ENCODE data around the gene DCANP1. TPM values are rescaled to one million over a fixed set of nuclear protein-coding genes. Genes with fewer than 3 reads are reported as not detected.

DCANP1 gene
- total RNA-seq, 2 donors from 2014 or later: not detected

DNA sequence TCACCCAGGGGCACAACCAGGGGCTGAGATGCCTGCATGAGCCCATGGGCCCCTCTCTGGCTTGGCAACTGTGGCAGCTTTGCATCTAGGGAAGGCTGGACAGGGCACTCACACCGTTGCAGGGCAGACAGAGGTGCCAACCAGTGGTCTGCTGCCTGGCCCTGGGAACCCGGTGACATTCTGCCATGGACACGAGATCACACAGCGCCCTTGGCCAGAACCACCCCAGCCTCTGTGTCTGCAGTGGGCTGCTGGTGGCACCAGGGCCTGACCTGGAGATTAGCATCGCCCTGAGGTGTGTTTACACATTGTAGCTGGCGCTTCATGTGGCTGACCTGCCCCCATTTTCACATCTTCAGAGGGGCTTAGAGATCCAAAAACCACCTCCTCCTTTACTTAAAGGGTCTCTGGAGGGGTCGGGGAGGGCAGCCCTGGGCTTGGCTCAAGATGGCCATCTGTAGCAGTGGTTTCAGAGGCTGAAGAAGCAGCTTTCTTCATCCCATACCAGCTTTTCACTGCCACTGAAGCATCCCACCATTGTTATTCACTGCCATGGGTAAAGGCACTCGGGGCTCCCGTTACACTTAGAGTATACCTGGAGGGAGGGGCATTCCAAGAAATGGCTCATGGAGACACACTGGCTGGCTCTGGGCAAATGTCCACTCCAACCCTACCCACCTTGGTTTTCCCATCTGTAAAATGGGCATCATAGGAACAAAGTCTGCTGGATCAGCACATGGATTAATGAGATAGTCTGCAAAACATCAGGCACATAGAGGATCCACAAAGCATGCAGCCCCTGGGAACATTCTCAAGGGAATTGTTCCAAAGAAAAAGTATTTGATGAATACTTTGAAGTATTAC, 11.4 kb downstream of the DCANP1 start:
- no peaks in the 10 kb centered on the region for H3K4me1 ChIP-seq
- no peaks in the 10 kb centered on the region for H3K36me3 ChIP-seq
- H3K4me3 ChIP-seq: no peak overlapping the region
- TF ChIP-seq, protein P1, sequence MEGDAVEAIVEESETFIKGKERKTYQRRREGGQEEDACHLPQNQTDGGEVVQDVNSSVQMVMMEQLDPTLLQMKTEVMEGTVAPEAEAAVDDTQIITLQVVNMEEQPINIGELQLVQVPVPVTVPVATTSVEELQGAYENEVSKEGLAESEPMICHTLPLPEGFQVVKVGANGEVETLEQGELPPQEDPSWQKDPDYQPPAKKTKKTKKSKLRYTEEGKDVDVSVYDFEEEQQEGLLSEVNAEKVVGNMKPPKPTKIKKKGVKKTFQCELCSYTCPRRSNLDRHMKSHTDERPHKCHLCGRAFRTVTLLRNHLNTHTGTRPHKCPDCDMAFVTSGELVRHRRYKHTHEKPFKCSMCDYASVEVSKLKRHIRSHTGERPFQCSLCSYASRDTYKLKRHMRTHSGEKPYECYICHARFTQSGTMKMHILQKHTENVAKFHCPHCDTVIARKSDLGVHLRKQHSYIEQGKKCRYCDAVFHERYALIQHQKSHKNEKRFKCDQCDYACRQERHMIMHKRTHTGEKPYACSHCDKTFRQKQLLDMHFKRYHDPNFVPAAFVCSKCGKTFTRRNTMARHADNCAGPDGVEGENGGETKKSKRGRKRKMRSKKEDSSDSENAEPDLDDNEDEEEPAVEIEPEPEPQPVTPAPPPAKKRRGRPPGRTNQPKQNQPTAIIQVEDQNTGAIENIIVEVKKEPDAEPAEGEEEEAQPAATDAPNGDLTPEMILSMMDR (IDR thresholded peaks at IDR 0.05): no peak
- no peaks in the 10 kb centered on the region for H3K9me3 ChIP-seq
- no peak overlapping the region for H3K27ac ChIP-seq
- H3K9ac ChIP-seq (ENCODE audit: low read depth in 2 of 2, low read length in 2 of 2): no peak overlapping the region
- intact Hi-C loops (cut with DNase I): no loop called here
- no peaks in the 10 kb centered on the region for H3K27me3 ChIP-seq
- DNase-seq: no peak

DNA sequence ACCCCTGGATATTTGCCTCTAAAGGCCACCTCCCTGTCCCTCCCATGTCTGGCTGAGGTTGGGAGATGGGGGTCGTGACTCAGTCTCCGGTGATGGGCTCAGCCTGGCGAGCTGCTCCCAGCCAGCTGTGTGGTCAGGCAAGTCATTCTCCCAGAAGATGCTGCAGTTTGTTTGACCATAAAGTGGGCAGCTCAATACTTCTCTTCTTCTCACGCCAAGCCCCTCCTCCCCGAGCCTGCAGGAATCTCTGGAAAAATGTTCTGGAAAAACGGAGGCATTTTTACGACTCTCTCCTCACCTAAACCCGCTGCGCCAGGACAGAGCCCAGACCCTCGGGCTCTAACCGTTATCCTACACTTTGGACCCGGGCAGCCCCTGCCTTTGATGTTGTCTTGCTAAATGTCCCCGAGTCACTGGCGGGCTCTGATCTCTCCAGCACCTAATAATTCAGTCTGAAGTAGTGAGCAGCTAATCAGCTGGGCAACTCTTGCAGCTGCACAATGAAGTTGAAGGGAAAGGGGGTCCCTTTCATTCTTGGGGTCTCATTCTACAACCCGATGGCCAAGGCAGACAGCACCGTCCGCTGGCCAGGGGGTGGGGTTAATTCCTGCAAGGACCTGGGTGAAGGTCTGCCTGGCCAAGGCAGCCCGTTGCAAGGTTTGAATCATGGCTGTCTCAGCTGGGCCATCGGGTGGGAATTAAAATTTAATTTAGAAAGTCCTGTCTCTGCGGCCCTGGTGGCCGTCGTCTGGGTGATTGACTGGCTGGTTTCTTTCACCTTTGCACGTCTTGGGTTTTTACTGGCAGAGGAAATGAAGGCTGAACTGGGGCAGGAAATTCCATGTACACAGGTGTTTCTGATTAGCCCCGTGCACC, 12.3 kb downstream of the DCANP1 start:
- intact Hi-C loops (cut with DNase I): no loop called here
- Histone ChIP-seq H3K9ac (ENCODE audit: low read depth in 2 of 2, low read length in 2 of 2) (no peak overlapping the region), H3K4me3 (no peak overlapping the region), H3K27me3 (no peaks in the 10 kb centered on the region), H3K36me3 (no peaks in the 10 kb centered on the region), H3K9me3 (no peaks in the 10 kb centered on the region), H3K4me1 (no peaks in the 10 kb centered on the region), H3K27ac (no peak overlapping the region)
- TF ChIP-seq, protein P1 (IDR thresholded peaks at IDR 0.05): no peak
- no peak for DNase-seq

DNA sequence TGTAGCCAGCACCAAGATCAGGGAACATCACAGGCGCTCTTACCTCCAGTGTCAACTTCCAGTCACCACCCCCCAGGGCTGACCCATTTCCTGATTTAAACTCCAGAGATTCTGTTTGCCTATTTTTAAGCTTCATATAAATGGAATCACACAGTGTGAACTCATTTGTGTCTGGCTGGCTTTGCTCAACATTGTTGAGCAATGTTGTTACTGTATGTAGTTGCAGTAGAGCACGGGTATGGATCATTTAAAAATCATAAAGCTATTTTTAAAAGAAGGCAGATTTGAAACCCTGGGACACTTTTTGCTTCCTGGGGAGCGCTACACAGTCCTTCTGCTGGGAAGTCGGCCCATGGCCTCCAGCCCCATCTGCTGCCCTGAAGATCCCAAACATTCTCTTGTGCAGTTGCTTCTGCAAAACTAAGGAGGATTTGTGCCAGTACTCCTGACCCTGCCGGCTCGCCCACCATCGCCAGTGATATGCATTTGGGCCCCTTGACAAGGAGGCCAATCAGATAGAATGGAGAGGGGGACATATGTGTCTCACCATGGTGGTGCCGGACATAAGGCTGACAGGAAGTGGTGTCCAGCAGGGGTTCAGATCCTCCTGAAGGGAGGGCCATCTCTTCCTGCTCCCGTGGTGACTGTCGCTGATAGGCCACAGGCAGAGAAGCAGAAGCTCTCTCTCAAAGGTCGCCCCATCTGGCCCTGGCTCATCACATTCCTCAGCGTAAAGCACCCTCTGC, 13.3 kb downstream of the DCANP1 start:
- TF ChIP-seq, protein P1 (IDR thresholded peaks at IDR 0.05): no peak
- H3K36me3 ChIP-seq: no peaks in the 10 kb centered on the region
- DNase-seq: no peak
- H3K4me1 ChIP-seq: no peaks in the 10 kb centered on the region
- no peaks in the 10 kb centered on the region for H3K9me3 ChIP-seq
- no peak overlapping the region for H3K27ac ChIP-seq
- intact Hi-C loops (cut with DNase I): no loop called here
- H3K9ac ChIP-seq (ENCODE audit: low read depth in 2 of 2, low read length in 2 of 2): no peak overlapping the region
- no peaks in the 10 kb centered on the region for H3K27me3 ChIP-seq
- no peak overlapping the region for H3K4me3 ChIP-seq

DNA sequence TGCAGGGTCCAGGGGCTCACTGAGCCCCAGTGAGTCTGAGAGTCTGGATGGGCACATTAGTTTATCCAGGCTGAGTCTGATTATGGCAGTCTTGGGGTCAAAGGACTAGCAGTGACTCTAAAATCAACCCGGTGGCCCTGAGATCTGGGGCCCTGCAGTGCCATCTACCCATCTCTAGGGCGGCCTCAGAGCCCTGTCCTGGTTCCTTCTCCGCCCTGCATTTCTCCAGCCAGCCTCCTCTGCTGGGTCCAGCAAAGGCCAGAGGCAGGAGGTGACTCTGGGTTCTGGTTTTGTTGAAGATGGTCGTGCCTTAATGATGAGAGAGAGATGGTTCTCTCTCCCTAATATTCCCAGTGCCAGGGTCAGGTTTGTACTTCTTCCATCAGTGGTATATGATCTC, 15.0 kb downstream of the DCANP1 start:
- Histone ChIP-seq H3K36me3 (no peaks in the 10 kb centered on the region), H3K9me3 (no peaks in the 10 kb centered on the region), H3K4me1 (no peaks in the 10 kb centered on the region), H3K9ac (ENCODE audit: low read depth in 2 of 2, low read length in 2 of 2) (no peak overlapping the region), H3K4me3 (no peak overlapping the region), H3K27me3 (no peaks in the 10 kb centered on the region), H3K27ac (no peak overlapping the region)
- intact Hi-C loops (cut with DNase I): no loop called here
- DNase-seq: no peak
- TF ChIP-seq, protein P1 (IDR thresholded peaks at IDR 0.05): no peak

DNA sequence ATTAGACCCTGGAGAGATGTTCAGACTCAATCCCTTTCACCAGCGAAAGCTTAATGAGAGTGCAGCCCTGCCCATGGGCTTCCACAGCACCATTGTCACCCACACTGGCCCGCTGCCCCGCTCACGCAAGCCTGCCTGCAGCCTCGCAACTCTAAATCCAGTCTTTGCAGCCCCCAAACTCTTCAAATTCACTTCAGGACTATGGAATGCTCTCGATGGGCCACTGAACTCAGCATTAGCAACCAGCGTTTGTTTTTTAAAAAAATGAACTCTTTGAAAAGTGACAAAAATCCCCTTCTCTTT, 17.1 kb downstream of the DCANP1 start:
- H3K4me1 ChIP-seq: no peaks in the 10 kb centered on the region
- H3K36me3 ChIP-seq: no peaks in the 10 kb centered on the region
- intact Hi-C loops (cut with DNase I): no loop called here
- H3K27ac ChIP-seq: no peak overlapping the region
- H3K9ac ChIP-seq (ENCODE audit: low read depth in 2 of 2, low read length in 2 of 2): no peak overlapping the region
- H3K4me3 ChIP-seq: no peak overlapping the region
- no peak for DNase-seq
- TF ChIP-seq, protein P1 (IDR thresholded peaks at IDR 0.05): no peak
- no peaks in the 10 kb centered on the region for H3K9me3 ChIP-seq
- H3K27me3 ChIP-seq: no peaks in the 10 kb centered on the region

Data from colonic mucosa (tissue), 4 donors.